ENCODE results near the gene ARHGEF10L.

The ARHGEF10L gene

GRCh38 chr1:17678011-17678410, 138.5 kb downstream of the ARHGEF10L start:
- Histone ChIP-seq H3K9me3 (replicated peaks in 1 of 11) (no peaks in the 10 kb centered on the region), H3K27me3 (no peaks in the 10 kb centered on the region), H3K36me3 (peaks cover 0 to 100% (median 10%) of the 10 kb centered on the region in 11 experiments; a peak in 12 of 22 replicates), H3K9ac (no peak overlapping the region), H4K20me1 (peaks cover 0 to 100% (median 98%) of the 10 kb centered on the region in 11 experiments; a peak in 20 of 22 replicates), H3K4me3 (no peak overlapping the region), H3K4me1 (peaks cover 49 to 89% (median 81%) of the 10 kb centered on the region in 10 experiments), H3K27ac (peak overlapping the region in 3 of 11 experiments; percentile 7 to 8 (median 8); a peak in 1 of 22 replicates), H3K4me2 (peak overlapping the region in 7 of 11 experiments; percentile 75 to 94 (median 91); a peak in 14 of 22 replicates)
- no peak for TF ChIP-seq Cebpa-rat (IDR thresholded peaks at IDR 0.05)

DNA sequence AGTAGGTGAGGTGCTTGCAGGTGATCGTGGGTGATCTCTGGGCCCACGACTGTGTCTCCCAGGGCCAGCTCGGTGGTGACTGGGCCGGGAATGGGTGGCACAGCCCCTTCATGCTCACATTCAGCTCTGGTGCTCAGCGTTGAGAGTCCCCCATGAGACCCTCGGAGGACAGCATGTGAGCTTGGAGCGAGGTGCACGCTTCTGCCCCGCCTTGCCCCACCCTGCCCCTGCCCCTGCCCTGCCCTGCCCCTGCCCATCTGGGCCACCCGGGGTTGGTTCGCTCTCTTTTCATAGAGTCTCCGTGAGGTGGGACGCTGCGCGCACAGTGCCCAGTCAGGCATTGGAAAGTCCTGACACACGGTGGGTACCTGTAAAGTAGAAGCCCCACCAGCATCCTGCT, 140.4 kb downstream of the ARHGEF10L start:
- Histone ChIP-seq H3K4me2 (no peak overlapping the region), H3K27me3 (no peaks in the 10 kb centered on the region), H3K4me1 (peaks cover 38 to 89% (median 81%) of the 10 kb centered on the region in 10 experiments), H3K27ac (no peak overlapping the region), H3K9me3 (replicated peaks in 1 of 11) (no peaks in the 10 kb centered on the region), H3K9ac (no peak overlapping the region), H4K20me1 (peaks cover 0 to 100% (median 98%) of the 10 kb centered on the region in 11 experiments; a peak in 18 of 22 replicates), H3K4me3 (no peak overlapping the region), H3K36me3 (peaks cover 0 to 99% (median 10%) of the 10 kb centered on the region in 11 experiments; a peak in 12 of 22 replicates)
- TF ChIP-seq Cebpa-rat (IDR thresholded peaks at IDR 0.05): no peak

- peaks cover 0 to 99% (median 10%) of the 10 kb centered on the region in 11 experiments; a peak in 12 of 22 replicates for H3K36me3 ChIP-seq
- H3K9ac ChIP-seq: no peak overlapping the region
- peaks cover 0 to 100% (median 98%) of the 10 kb centered on the region in 11 experiments; a peak in 18 of 22 replicates for H4K20me1 ChIP-seq
- H3K27me3 ChIP-seq: no peaks in the 10 kb centered on the region
- H3K4me1 ChIP-seq: peaks cover 38 to 89% (median 81%) of the 10 kb centered on the region in 10 experiments
- H3K4me3 ChIP-seq: no peak overlapping the region
- no peak overlapping the region for H3K4me2 ChIP-seq
- TF ChIP-seq Cebpa-rat (IDR thresholded peaks at IDR 0.05): no peak
- H3K9me3 ChIP-seq (replicated peaks in 1 of 11): no peaks in the 10 kb centered on the region
- H3K27ac ChIP-seq: no peak overlapping the region
Measured at GRCh38 chr1:17680308-17680707, 140.8 kb downstream of the ARHGEF10L start.

GRCh38 chr1:17682400-17682799, 142.9 kb downstream of the ARHGEF10L start:
- Histone ChIP-seq H3K4me2 (peak overlapping the region in 9 of 11 experiments; percentile 16 to 80 (median 49); a peak in 14 of 22 replicates), H4K20me1 (peaks cover 0 to 100% (median 97%) of the 10 kb centered on the region in 11 experiments; a peak in 18 of 22 replicates), H3K36me3 (peaks cover 0 to 99% (median 21%) of the 10 kb centered on the region in 11 experiments; a peak in 15 of 22 replicates), H3K9ac (0 out of 22 replicates have a peak overlapping the region, but pooled peaks of 1 of the 11 experiments have one; percentile 29), H3K4me3 (no peak overlapping the region), H3K9me3 (replicated peaks in 1 of 11) (no peaks in the 10 kb centered on the region), H3K4me1 (peaks cover 27 to 89% (median 71%) of the 10 kb centered on the region in 10 experiments), H3K27me3 (no peaks in the 10 kb centered on the region), H3K27ac (no peak overlapping the region)
- TF ChIP-seq Cebpa-rat (IDR thresholded peaks at IDR 0.05): no peak

GRCh38 chr1:17683598-17683997, 144.1 kb downstream of the ARHGEF10L start:
- Histone ChIP-seq H3K4me3 (no peak overlapping the region), H3K4me1 (peaks cover 27 to 88% (median 64%) of the 10 kb centered on the region in 10 experiments), H3K27ac (no peak overlapping the region), H4K20me1 (peaks cover 0 to 100% (median 95%) of the 10 kb centered on the region in 11 experiments; a peak in 18 of 22 replicates), H3K36me3 (peaks cover 0 to 99% (median 33%) of the 10 kb centered on the region in 11 experiments; a peak in 18 of 22 replicates), H3K27me3 (no peaks in the 10 kb centered on the region), H3K9ac (no peak overlapping the region), H3K9me3 (replicated peaks in 1 of 11) (peaks cover 0 to 12% (median 0%) of the 10 kb centered on the region in 11 experiments; a peak in 5 of 22 replicates), H3K4me2 (peak overlapping the region in 8 of 11 experiments; percentile 31 to 80 (median 59); a peak in 16 of 22 replicates)
- TF ChIP-seq Cebpa-rat (IDR thresholded peaks at IDR 0.05): no peak

GRCh38 chr1:17684810-17685209, 145.3 kb downstream of the ARHGEF10L start:
- no peak for TF ChIP-seq Cebpa-rat (IDR thresholded peaks at IDR 0.05)
- Histone ChIP-seq H3K9me3 (replicated peaks in 1 of 11) (peaks cover 0 to 15% (median 0%) of the 10 kb centered on the region in 11 experiments; a peak in 6 of 22 replicates), H3K27me3 (no peaks in the 10 kb centered on the region), H3K36me3 (peaks cover 0 to 96% (median 41%) of the 10 kb centered on the region in 11 experiments; a peak in 19 of 22 replicates), H3K27ac (peak overlapping the region in 3 of 11 experiments; percentile 5 to 23 (median 22); a peak in 1 of 22 replicates), H3K4me3 (no peak overlapping the region), H3K9ac (peak overlapping the region in 5 of 11 experiments; percentile 6 to 44 (median 8); a peak in 6 of 22 replicates), H3K4me2 (peak overlapping the region in 8 of 11 experiments; percentile 31 to 80 (median 59); a peak in 15 of 22 replicates), H3K4me1 (peaks cover 27 to 77% (median 63%) of the 10 kb centered on the region in 10 experiments), H4K20me1 (peaks cover 0 to 98% (median 85%) of the 10 kb centered on the region in 11 experiments; a peak in 18 of 22 replicates)

GRCh38 chr1:17686258-17686657, 146.8 kb downstream of the ARHGEF10L start:
- H3K4me1 ChIP-seq: peaks cover 37 to 87% (median 68%) of the 10 kb centered on the region in 10 experiments
- H3K27me3 ChIP-seq: no peaks in the 10 kb centered on the region
- no peak overlapping the region for H3K9ac ChIP-seq
- peaks cover 0 to 98% (median 79%) of the 10 kb centered on the region in 11 experiments; a peak in 18 of 22 replicates for H4K20me1 ChIP-seq
- no peak overlapping the region for H3K4me3 ChIP-seq
- H3K4me2 ChIP-seq: peak overlapping the region in 5 of 11 experiments; percentile 6 to 34 (median 10); a peak in 3 of 22 replicates
- H3K36me3 ChIP-seq: peaks cover 0 to 96% (median 45%) of the 10 kb centered on the region in 11 experiments; a peak in 19 of 22 replicates
- no peak overlapping the region for H3K27ac ChIP-seq
- TF ChIP-seq Cebpa-rat (IDR thresholded peaks at IDR 0.05): no peak
- peaks cover 0 to 15% (median 0%) of the 10 kb centered on the region in 11 experiments; a peak in 6 of 22 replicates for H3K9me3 ChIP-seq (replicated peaks in 1 of 11)

DNA sequence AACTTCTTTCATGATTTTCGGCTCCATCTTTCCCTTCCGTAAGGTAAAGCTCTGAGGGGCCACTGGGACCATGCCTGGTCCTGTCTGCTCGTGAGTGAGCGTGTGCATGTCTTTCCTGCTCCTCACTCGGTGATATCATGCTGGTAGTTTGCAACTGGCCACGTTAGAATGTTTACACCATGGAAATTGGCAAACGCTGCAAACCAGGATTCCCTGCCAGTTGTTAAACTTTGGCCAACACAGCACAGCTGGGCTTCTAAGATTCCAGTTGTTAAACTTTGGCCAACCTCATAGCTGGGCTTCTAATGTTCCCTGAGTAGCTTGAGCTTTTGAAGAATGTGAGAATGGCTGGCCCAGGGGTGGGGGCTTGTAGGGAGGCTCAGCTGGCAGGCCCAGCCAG, 147.6 kb downstream of the ARHGEF10L start:
- no peak overlapping the region for H3K27ac ChIP-seq
- peaks cover 0 to 15% (median 0%) of the 10 kb centered on the region in 11 experiments; a peak in 6 of 22 replicates for H3K9me3 ChIP-seq (replicated peaks in 1 of 11)
- no peak overlapping the region; a peak in 1 of 22 replicates for H3K9ac ChIP-seq
- H3K27me3 ChIP-seq: no peaks in the 10 kb centered on the region
- H3K36me3 ChIP-seq: peaks cover 0 to 96% (median 50%) of the 10 kb centered on the region in 11 experiments; a peak in 19 of 22 replicates
- TF ChIP-seq Cebpa-rat (IDR thresholded peaks at IDR 0.05): no peak
- peaks cover 29 to 83% (median 63%) of the 10 kb centered on the region in 10 experiments for H3K4me1 ChIP-seq
- peaks cover 0 to 98% (median 71%) of the 10 kb centered on the region in 11 experiments; a peak in 18 of 22 replicates for H4K20me1 ChIP-seq
- H3K4me2 ChIP-seq: peak overlapping the region in 4 of 11 experiments; percentile 8 to 40 (median 14); a peak in 2 of 22 replicates
- no peak overlapping the region for H3K4me3 ChIP-seq
